Right atrium auricular region (tissue), 2 donors: ENCODE data around the gene UBE3C. TPM values are rescaled to one million over a fixed set of nuclear protein-coding genes. Genes with fewer than 3 reads are reported as not detected.
"Not testable (repeated sequence)": the region's sequence is repeated elsewhere in the genome, so short reads cannot be mapped to it uniquely, and the experiment has no call there.

Source experiments
- DNase-seq: peaks from one replicate; pipeline ENCODE4 v3.0.0-alpha.2; 2019; ENCODE audit warnings: low spot score
- H3K27ac ChIP-seq, 2 donors: fragments of 200-600 bp; sonication (generic); 1 replicate in 1 of 2; 2 replicates in 1 of 2; pipeline ENCODE4 v1.5.1; 2016 to 2019
- H3K27me3 ChIP-seq, 2 donors: fragments of 200-600 bp; sonication (generic); one replicate each; pipeline versions ENCODE4 v1.5.1 to v1.6.0; 2017 to 2019
- H3K36me3 ChIP-seq: fragments of 200-600 bp; sonication (generic); one replicate; pipeline ENCODE4 v1.5.1; 2016
- H3K4me1 ChIP-seq, 2 donors: fragments of 200-600 bp; sonication (generic); one replicate each; pipeline versions ENCODE4 v1.5.1 to v1.6.0; 2017 to 2019
- H3K4me3 ChIP-seq, 2 donors: fragments of 200-600 bp; sonication (generic); 1 replicate in 1 of 2; 2 replicates in 1 of 2; pipeline ENCODE4 v1.5.1; 2017 to 2019; ENCODE audit warnings: mild to moderate bottlenecking in 1 of 2, moderate library complexity in 1 of 2
- H3K9me3 ChIP-seq, 2 donors: fragments of 200-600 bp; sonication (generic); one replicate each; pipeline ENCODE4 v1.5.1; 2019
- CTCF ChIP-seq, 2 donors: fragments of 200-600 bp; sonication (generic); IDR thresholded peaks; one replicate each; pipeline ENCODE4 v1.5.1; 2019; ENCODE audit warnings: antibody characterized with exemption in 2 of 2
- total RNA-seq, 2 donors: library from RNA; depleted of rRNA; stranded (reverse); fragments of >200 nt; gene quantifications; one replicate each; pipeline ENCODE4 v1.1.0, GENCODE V29; 2016

The UBE3C gene
- total RNA-seq, 2 donors from 2014 or later = 53.3 to 60.8 TPM

DNA sequence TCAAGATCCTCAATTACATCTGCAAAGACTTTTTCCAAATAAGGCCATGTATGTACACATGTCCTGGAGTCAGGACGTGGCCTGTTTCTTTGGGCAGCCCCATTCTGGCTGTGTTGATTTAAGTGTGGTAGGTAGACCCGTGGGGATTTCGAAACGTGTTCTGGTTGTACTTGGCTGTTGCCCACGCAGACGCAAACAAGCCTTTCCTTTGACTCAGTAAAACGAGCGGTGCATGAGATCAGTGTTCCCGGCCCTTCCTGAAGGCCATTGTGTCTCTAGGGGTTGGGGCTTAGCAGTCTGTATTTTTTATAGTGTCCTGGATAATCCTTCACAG lies 133.2 kb downstream of the UBE3C start:
- H3K4me1 ChIP-seq = peaks cover 0 to 28% of the 10 kb centered on the region in 2 donors
- no peaks in the 10 kb centered on the region for H3K9me3 ChIP-seq
- H3K27me3 ChIP-seq = no peaks in the 10 kb centered on the region
- peak overlapping the region; percentile 64 to 68 for H3K27ac ChIP-seq
- TF ChIP-seq CTCF (IDR thresholded peaks at IDR 0.05) = no peak
- H3K36me3 ChIP-seq = peaks cover 39% of the 10 kb centered on the region
- no peak overlapping the region for H3K4me3 ChIP-seq
- peak; percentile 87 for DNase-seq

DNA sequence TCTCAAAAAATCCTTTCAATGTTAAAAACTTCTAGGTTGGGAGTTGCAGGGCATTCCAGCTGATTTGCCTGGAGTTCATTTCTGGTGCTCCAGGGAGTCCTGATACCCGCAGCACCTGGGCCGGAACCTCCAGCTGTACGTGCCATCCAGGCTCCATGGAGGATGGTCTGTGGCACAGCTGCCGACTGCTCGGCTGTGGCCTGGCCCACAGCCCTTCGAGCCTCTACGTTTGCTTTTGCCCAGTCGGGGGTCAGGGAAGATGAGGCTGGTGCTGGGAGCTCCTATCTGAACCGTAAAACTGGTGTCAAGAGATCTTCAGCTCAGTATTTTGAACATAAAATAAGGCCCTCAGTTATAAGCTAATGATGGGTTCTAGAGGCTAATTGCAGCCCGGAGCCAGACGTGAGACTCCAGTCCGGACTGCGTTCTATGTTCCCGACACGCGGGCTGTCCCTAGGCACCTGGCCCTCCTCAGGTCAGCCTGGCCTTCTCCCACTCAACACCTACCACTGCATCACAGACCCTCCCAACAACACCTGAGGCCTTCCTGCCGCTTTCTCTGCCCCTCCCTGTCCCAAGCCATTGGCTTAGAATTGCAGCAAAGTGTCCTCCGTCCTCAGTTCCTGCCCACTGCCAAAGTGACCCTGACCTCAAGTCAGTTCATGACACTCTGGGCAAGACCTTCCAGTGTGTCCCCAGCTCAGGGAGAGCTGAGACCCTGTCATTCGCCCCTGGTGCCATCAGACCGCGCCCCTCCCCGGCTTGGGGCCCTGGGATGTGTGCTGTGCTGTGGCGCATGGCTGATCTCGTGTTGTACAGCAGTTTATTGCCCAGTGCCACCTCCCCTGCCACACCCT lies 133.9 kb downstream of the UBE3C start:
- Histone ChIP-seq H3K36me3 (peaks cover 35% of the 10 kb centered on the region), H3K27ac (peak overlapping the region; percentile 64 to 68), H3K4me3 (no peak overlapping the region)

DNA sequence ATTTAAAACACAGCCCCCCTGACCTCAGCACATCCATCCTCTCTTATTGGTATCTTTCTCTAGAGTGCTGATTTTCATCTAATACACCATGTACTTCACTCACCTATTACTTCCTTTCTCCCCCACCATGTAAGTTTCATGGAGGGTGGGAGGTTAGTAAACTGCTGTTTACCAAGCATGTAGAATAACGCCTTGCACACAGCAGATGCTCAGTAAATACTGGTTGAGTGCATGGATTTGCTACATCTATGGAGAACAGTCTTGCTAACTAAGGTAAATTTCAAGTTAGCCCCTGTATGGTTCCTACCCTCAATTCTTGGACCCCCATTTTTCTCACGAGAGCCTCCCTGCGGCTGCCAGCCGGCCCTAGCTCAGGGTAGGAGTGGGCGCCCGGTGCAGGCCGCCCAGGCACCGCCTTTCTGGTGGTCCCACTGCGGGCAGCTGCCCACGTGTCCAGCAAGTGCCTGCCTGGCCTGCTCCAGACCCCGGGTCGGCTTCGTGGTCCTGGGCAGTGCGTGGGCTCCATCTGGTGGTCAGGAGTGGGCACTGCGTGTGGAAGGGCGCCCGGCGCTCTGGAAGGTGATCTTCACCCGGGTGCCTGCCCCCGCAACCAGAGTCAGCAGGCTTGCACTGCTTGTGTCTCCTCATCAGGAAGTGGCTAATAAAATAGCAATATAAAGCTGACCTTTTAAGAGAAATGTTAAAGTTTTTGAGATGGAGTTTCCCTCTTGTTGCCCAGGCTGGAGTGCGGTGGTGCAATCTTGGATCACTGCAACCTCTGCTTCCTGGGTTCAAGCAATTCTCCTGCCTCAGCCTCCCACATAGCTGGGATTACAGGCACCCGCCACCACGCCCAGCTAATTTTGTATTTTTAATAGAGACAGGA lies 134.7 kb downstream of the UBE3C start:
- peak overlapping the region in 1 of 2 donors; percentile 68 for H3K27ac ChIP-seq
- TF ChIP-seq CTCF (IDR thresholded peaks at IDR 0.05) = peak; percentile 98 to 100
- DNase-seq = no peak
- H3K4me1 ChIP-seq = peaks cover 0 to 34% of the 10 kb centered on the region in 2 donors
- peaks cover 26% of the 10 kb centered on the region for H3K36me3 ChIP-seq
- no peaks in the 10 kb centered on the region for H3K9me3 ChIP-seq
- no peaks in the 10 kb centered on the region for H3K27me3 ChIP-seq
- H3K4me3 ChIP-seq = no peak overlapping the region

More for the DNA sequence above, 133.9 kb downstream of the UBE3C start:
- no peak for TF ChIP-seq CTCF (IDR thresholded peaks at IDR 0.05)
- peaks cover 0 to 34% of the 10 kb centered on the region in 2 donors for H3K4me1 ChIP-seq
- H3K27me3 ChIP-seq = no peaks in the 10 kb centered on the region
- H3K9me3 ChIP-seq = no peaks in the 10 kb centered on the region
- DNase-seq = no peak

GRCh38 chr7:157274094-157274634 lies 135.4 kb downstream of the UBE3C start:
- not testable (repeated sequence) for H3K4me3 ChIP-seq, H3K27me3 ChIP-seq, H3K27ac ChIP-seq, H3K9me3 ChIP-seq, DNase-seq
- H3K4me1 ChIP-seq = peaks cover 0 to 41% of the 10 kb centered on the region in 2 donors
- peaks cover 24% of the 10 kb centered on the region for H3K36me3 ChIP-seq

GRCh38 chr7:157274991-157275427 lies 136.3 kb downstream of the UBE3C start:
- no peak for TF ChIP-seq CTCF (IDR thresholded peaks at IDR 0.05)
- DNase-seq = no peak
- Histone ChIP-seq H3K9me3 (no peaks in the 10 kb centered on the region), H3K4me1 (peaks cover 0 to 49% of the 10 kb centered on the region in 2 donors), H3K27ac (no peak overlapping the region), H3K4me3 (no peak overlapping the region), H3K36me3 (peaks cover 16% of the 10 kb centered on the region), H3K27me3 (no peaks in the 10 kb centered on the region)
